GM18526 (cell line): Measurements from ENCODE around the gene TMEM203.

ENCODE experiments used
- POLR2A ChIP-seq: IDR thresholded peaks from 3 replicates; pipeline ENCODE4 v1.6.1; 2011; ENCODE audit not compliant: insufficient read length; ENCODE audit errors: extremely low read depth

Gene TMEM203

DNA sequence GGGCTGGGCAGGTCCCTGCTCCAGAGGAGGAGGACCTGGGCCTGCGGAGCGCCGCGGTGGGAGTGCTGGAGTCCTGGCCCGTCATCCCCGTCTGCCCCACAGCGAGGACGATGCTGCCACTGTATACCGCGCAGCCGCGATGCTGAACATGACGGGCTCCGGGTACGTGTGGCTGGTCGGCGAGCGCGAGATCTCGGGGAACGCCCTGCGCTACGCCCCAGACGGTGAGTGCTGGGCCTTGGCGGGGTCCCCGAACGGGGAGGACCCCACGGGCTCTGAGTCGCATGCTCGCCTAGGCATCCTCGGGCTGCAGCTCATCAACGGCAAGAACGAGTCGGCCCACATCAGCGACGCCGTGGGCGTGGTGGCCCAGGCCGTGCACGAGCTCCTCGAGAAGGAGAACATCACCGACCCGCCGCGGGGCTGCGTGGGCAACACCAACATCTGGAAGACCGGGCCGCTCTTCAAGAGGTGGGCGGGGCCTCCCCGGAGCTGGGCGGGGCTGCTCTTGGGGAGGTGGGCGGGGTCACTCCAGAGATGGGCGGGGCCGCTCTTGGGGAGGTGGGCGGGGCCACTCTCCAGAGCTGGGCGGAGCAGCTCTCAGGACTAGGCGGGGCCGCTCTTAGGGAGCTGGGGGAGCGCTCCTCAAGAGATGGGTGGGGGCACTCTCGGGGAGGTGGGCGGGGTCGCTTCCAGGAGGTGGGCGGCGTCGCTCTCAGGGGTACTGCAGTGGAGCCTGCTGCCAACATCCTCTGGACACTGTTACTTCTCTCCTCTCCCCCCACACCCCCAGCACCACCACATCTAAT, 48.7 kb downstream of the TMEM203 start:
- TF ChIP-seq POLR2A: peak; percentile 43
